Stimulated activated CD4-positive, alpha-beta T cell treated with anti-CD3 and anti-CD28 coated beads, Interleukin-12 subunit alpha, Interleukin-12 subunit beta, amount 100 ng/mL, for 48 hours (primary cell): ENCODE measurements around the gene PNPLA4.

ENCODE experiments used
- DNase-seq, 3 donors: peaks; one replicate each; pipeline ENCODE4 v3.0.0-alpha.2; 2020; ENCODE audit warnings: low read depth in 2 of 3, low spot score in 1 of 3

Gene PNPLA4, protein sequence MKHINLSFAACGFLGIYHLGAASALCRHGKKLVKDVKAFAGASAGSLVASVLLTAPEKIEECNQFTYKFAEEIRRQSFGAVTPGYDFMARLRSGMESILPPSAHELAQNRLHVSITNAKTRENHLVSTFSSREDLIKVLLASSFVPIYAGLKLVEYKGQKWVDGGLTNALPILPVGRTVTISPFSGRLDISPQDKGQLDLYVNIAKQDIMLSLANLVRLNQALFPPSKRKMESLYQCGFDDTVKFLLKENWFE

DNA sequence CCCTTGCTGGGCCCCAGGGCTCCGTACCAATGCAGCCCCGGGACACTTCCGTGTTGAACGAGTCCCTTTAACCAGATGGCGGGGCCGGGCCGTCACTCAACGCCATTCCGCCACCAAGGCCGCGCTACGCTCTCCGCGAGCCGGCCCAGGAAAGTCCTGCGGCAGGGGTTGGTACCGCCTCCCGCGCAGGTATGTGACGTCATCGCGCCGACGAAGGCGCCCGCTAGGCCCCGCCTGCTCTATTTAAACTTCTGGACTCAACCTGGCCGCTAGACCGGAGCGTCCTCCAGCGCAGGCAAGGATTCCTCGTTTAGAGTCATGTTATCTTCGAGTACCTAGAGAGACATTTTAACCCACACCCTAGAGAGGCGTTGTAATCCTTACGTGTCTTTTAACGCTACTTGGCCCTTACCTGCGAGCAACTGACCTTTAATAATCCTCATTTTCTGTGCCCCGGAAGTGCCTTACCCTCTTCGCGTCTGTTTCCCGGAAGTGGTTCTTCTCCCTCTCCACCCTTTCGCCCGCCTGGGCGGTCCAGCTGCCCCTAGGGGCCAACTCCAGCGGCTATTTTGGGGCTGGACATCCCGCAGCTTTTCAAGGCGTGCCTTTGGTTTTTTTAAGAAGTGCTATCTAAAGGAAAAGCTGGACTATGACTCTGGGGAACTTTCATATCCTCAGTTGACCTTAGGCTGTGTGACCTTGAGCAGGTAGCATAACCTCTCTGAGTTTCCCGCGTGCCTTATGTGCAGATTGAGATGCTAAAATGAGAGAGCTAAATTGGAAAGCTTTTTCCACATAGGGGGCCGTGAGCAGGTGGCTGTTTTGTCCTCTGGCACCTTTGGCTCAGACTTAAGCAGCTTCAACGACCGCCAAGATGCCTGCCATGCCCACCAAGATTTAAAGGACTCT, at the start of gene PNPLA4:
PNPLA4 (minus strand) TSS at position 155 of the 909 bp plus-strand sequence. CDS start 1,294 bp downstream, outside the sequence.
- DNase-seq: peak; percentile 69 to 80 (median 71)

DNA sequence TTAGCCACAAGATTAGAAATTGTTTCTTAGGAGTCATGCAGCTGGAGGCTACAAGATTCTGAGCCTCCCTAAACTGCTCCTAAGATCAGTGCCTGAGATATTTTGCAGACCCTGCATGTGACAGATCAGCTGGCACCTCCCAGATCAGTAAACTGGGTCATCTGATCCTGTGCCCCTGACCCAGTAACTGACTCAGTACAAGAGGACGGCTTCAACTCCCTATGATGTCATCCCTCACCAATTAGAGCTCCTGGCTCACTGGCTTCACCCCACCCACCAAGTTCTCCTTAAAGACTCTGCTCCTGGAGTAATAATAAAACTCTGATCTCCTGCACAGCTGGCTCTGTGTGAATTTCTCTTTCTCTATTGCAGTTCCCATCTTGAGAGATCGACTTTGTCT, 45.4 kb upstream of the PNPLA4 start:
- DNase-seq: no peak

DNA sequence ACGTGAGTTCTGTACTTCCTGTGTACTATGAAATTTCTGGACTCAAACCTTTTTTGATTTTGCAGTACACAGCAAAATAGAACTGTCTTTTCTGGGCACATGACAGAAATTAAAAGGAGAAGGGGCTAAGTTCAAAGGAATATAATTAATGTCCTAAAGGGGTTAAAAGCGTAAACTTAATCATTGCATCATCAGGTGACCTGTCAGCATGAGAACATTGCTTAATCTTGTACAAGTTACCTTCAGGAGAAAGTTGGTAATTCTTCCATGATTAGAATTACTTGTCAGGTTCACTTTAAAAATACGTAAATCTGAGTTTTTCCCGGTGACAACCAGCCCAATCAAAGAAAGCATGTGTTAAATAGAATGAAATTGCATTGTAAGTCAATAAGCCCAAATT, 43.2 kb upstream of the PNPLA4 start:
- DNase-seq: no peak

DNA sequence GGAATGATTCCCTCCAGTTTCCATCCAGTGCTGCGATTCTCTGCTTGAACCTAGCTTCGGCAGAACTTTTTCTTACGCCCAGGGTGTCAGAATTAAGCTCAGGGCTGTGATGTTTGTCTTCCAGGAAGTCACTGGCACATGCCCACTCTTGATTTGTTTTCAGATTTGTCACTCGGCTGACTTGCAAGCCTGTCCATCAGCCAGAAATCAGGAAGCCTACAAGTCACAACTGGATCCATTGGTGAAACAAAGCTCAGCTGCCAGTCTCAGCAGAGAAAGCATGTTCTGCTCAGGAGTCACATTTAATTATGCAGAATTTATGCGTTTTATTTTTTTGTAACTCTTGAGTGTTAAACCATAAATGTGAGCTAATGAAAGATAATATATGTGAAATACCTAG, 38.2 kb upstream of the PNPLA4 start:
- DNase-seq: no peak

DNA sequence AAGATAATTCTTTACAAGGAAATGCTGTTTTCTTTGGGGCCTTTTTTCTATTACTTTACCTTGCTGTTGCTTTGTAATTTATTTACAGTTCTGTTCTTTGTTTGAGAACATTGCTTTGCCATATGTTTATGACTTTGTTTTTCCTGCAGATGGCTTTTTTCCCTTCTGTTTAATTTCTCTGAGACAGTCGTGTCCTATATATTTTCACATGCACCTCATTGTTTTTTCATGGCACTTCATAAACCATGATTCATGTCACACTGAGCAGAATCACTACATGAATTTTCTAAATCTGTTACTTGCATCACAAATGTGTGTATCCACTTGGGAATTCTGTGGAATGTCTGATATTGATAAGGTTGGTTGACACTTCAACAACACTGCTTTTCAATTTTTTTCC, 33.0 kb upstream of the PNPLA4 start:
- no peak for DNase-seq

DNA sequence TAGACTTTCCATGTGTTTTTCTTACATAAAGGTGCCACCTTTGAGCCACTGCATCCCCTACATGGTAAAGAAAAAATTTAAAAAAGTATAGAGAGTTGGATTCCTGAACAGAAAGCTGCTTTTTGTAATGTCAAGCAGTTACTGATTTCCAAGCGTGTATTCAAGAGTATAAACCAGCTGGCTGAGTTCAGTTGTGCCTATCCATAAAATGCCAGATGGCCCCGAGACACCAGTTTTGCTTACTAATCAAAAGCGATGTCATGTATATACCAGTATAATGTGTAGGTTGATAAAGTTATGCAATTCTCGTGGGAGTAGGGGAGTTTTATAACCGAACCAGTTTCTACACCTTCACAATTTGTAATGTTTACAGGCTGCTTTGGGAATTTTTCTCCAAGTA, 26.2 kb upstream of the PNPLA4 start:
- DNase-seq: no peak

DNA sequence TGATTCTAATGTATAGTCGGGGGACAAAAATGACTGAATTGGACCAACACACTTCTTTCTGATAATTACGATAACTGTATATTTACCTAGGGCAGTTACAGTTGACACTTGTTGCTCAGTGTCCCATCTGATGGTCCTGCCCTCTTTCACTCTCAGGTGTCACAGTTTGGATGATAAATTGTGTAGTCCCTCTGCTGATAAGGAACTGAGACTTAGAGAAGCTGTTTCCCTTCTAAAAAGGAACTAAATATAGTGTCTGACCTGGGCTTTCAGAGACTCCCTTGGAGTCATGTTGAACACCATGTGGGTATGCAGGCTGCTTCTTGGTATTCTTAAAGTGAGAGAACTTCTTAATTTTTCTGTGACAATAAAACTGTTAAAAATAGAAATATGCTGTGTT, 23.7 kb upstream of the PNPLA4 start:
- no peak for DNase-seq

DNA sequence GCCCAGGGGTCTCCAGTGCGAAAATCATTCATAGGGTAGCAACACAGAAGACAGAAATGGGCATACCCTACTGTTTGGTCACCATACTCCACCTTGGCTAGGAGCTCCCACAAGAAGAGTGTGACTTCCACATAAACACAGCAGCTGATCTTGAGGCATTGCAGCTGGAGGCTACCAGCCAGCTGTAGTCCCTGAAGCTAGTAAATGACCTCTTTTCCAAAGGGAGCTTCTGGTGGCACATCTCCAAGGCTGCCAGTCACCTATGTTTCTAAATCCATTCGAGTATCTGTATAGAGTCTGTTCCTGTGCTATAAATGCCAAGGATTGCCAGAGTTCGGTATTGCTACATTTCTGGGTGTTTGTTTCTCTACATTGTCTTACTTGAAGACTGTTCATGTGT, 21.3 kb upstream of the PNPLA4 start:
- no peak for DNase-seq

DNA sequence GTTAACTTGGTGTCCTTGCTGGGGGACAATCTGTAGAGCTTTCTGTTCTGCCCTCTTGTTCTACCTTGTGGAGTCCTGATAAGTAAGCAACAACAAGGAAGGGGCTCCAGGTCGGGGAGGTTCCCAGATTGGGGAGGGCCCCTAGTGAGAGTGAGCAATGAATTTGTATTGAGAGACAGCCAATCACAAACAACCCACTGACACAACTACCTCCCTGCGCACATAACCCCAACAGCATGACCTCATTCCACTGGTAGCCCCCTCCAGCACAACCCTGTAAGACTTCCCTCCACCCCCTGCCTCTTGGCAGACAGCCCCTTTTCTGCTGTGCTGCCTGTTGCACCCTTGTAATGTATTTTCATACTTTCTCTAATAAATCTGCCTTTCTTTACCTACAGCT, 19.7 kb upstream of the PNPLA4 start:
- DNase-seq: no peak

DNA sequence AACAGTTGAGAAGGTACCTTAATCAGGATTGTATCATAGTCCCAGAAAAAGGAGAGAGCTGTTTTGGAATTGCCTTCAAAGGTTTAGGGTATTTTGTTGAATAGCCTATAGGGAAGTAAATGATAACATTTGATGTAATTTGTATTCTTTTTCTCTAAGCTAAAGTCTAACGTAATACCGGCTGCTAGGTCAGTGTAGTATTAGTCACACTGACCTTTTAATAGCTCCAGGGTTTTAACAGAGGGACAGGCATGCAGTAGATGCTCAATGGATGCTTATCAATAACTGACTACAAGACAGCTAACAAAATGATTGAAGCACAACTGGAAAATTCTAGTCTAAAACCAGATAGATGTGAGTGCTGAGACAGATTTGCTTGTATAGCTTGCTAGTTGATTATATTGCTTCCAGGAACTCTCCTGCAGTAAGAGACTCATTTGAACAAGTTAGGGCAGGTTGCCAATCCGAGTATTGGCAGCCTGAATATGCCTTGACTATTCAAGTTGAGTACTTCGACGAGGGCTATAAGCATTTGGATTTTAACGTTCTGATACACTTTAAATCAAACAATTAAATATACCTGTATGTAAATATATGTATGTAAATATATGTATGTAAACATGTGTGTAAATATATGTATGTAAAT, 16.5 kb upstream of the PNPLA4 start:
- DNase-seq: no peak

DNA sequence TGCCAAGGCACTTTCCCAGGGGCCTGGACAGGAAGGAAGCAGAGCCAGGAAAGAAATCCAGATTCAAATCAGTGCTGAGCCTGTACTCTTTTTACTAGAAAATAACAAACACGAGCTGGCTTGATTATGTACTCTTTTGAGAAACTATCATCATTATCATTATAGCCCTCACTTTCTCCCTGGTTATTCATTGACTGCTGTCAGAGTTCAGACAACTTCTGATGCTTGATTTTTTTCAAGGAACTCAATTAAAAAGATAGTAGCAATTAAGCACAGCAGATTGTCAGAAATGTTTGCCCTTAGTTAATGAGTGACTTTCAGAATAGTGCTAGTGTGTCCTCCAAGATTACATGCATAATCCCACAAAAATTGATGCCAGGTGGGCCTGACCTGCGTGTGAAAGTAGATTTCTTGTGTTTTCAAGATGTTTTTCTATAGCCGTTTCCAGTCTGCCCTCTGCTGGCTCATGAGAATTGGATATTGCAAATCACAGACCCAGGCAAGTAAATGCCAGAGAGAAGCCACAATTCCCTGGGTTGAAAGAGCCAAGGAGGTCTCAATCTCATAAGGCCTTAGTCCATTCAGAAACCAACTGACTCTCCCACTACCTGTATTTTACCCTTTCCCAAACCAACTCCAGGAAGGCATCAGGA, 14.3 kb upstream of the PNPLA4 start:
- no peak for DNase-seq

DNA sequence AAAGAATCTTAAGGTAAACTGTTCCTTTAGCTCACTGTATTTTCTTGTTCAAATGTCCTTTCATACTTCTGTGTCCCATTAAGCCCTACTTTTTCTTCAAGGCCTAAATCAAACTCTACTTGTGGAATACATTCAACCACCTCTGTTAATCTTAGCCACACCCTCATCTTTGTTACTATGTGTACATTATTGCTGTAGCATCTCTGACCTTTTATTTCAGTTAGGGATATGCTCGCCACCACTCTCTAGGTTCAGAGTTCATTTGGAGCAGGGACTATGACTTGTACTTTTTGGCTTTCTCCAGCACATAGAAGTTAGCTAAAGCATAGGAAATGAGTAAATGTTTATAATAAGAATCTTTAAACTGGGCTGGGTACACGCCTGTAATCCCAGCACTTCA, 6.8 kb upstream of the PNPLA4 start:
- no peak for DNase-seq

DNA sequence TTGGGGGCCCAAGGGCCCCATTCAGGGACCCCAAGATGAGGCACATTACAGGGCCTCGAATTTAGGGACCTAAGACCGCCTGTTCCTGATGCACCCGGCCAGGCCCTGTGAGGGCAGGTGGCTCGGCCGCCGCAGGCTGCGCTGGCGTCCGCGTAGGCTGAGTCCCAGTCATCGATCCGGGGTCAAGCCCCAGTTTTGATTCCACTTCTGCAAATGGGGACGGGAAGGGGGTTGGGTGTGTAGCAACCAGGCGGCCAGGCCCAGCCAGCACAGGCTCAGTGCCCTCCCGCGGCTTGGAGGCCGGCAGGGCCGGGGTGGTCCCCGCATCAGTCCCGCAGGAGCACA, 327 bp downstream of the PNPLA4 start:
- peak in 1 of 3 donors; percentile 1 for DNase-seq

DNA sequence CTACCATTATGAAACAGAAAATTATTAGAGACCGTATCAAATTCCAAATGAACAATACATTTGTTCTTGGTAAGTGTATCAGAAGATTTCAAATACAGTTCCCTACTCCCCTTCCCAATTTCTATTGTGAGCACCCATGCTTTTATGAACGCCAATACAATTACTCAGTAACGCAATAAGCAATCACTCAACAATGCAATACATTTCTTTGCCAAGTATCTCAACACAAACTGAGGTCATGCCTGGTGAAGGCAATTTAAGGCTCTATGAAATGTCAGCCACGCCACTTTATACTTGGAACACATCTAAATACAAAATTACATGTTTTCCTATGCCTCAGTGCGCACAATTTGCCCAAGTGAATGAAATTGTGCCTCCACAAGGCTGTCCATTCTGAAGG, 712 bp downstream of the PNPLA4 start:
- DNase-seq: no peak

DNA sequence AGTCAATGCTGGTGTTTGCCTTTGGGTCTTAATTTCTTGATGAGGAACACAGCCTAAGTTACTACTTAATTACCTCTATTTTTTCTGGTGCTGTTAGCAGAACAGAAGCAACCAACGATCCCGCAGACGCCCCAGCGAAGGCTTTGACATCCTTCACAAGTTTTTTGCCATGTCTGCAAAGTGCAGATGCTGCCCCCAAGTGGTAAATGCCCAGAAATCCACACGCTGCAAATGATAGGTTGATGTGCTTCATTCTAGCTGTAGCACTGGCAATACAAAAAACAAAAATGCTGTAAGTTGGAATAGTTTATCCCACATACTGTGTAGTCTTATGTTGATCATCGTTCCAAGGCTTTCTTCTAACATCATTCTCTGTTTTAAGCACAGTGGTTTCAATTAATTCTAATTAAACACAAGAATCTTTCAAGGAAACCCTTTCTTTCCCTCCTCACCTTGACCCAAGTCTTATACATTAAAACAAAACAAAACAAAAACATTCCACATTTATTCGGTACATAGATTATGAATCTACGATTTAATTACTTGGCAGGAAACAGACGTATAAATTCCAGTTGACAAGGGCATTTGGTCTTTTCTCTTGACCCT, 1.2 kb downstream of the PNPLA4 start:
- DNase-seq: peak; percentile 26 to 61 (median 31)

DNA sequence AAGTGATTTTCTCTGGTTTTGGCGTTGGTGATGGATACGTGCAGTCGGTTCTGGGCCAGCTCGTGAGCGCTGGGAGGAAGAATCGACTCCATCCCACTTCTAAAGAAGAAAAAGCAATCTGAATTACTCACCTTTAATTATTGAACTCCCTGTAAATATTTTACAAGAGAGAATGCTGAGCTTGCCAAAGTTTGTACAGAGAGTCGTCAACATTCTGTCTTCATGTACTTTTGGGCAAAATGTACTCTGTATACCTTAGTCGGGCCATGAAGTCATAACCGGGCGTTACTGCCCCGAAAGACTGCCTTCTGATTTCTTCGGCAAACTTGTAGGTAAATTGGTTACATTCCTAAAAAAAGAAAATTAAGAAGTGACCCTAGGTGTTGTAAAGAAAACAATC, 5.5 kb downstream of the PNPLA4 start:
- DNase-seq: no peak

DNA sequence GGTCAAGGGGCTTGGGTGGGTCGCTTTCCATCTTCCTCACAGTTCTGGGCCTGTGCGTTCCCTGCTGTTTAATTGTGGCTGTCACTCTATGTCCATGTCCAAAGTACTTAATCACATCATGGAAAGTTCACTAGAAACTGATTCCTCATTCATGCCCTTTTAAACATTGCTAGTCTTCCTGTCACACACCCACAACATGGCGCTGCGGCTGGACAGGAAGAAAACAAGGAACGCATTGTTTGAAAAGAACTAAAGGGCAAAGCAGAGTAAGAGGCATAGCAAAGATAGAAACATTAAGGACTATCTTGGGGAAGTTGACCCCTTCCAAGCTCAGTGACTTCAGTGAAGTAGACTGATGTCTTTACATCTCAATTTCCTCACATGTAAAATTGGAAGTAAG, 18.4 kb downstream of the PNPLA4 start:
- no peak for DNase-seq

DNA sequence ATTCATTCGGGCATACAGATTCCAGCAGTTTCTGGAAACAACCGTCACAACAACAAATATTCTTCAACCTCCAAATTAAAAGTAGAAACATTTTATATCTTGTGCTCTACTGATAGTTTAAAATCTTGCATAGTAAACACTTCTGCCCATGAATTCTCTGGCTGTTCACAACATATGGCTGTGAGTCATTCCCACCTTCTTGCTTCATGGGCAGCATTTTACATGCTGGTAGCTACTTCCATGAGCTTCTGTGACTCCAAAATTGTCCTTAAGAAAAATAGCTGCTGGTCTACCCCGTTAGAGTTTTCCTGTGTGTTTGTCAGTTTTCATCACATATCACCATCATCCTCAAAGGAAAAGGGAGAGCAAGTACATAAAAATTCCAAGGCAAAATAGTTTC, 22.7 kb downstream of the PNPLA4 start:
- no peak for DNase-seq

DNA sequence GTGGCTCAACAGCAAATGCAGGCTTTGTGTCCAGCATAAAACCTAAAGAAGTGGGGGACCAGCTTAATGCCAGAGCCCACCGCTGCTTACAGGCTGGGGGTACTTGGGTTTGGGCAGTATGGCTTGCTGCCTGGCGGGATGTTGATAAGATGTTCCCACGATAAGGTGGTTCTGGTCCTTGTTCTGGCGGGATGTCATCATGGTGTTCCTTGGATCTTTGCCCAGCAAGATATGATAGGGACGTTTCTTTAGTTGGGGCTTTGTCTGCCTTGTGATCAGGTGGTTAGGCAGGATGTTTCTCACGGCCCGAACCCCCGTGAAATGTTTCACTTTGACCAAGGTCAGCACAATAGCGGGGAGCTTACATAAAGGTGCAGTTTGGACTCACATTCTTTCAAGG, 35.3 kb downstream of the PNPLA4 start:
- no peak for DNase-seq

DNA sequence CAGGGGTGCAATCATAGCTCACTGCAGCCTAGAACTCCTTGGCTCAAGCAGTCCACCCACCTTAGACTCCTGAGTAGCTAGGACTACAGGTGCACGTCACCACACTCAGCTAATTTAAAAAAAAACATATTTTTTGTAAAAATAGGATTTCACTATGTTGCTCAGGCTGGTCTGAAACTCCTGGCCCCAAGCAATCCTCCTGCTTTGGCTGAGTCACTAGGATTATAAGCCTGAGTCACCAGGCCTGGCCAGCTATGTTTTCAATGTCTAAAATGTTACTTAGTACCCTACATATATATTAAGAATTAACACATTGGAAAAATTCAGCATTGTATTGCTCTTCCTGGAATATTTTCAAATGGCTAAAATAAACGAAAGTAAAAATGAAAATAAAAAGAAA, 37.5 kb downstream of the PNPLA4 start:
- DNase-seq: no peak

DNA sequence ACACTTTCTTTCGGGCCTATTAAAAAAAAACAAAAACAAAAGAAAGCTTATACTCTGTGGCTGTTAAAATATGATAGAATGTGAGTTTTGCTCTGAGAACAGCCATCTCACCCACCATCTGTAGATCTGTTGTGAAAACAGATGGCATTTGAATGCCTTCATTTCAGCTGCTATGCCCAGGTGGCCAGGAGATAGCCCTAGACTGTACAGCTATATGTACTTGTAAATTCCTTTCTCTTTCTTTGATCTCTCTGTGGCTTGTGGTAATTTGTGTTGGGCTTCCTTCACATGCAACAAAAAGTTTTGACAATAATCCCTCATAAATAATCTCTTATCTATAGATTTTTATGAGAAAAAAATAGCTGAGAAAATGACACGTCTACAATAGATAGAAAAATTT, 38.1 kb downstream of the PNPLA4 start:
- no peak for DNase-seq
